ENCODE results near the gene LTBP2. TPM values are rescaled to one million over a fixed set of nuclear protein-coding genes. Genes with fewer than 3 reads are reported as not detected.

LTBP2 gene
- total RNA-seq, 3 donors from 2014 or later = 1.7 to 10.2 (median 3.0) TPM

DNA sequence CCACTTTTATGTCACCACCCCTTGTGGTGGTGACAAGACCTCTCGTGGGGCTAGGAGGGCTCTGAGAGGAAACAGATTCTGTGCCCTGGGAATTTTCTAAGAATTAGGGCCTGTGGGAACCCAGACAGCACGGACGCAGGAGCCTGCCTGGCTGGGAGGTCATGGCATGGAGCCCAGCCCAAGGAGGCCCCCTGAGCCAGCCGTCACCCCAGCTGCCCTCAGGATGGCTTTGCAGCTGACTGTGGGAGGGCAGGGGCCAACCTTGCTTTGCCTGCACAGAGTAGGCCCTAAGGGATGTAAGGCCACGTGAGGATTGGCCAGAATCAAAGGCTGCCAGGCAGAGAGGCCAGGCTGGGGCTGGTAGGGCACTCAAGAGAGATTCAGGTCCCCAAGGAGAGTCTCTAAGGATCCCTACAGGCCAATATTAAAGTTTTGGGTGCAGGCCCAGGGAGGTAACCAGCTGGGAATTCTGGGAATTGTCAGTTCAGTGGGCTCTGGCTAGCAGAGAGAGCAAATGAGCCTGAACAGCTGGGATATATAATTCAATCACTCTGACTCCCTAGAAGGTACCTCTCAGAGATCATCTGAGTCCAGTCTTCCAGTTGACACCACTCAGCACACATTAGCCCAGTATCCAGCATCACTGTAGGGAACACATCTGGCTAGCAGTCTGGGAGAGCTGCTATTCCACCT is 6.4 kb downstream of the LTBP2 start:
- no peaks in the 10 kb centered on the region for H3K9me3 ChIP-seq
- DNase-seq (no peak), ATAC-seq (no peak)
- no peak overlapping the region for H3K4me3 ChIP-seq
- no peaks in the 10 kb centered on the region for H3K4me1 ChIP-seq (ENCODE audit: low read depth)
- no peak for TF ChIP-seq CTCF (IDR thresholded peaks at IDR 0.05)
- H3K36me3 ChIP-seq (ENCODE audit: low read depth) = no peaks in the 10 kb centered on the region
- intact Hi-C loops (cut with DNase I, micrococcal nuclease) = no loop called here

- no peak for DNase-seq
- intact Hi-C loops (cut with DNase I, micrococcal nuclease) = no loop called here
- Histone ChIP-seq H3K9me3 (no peaks in the 10 kb centered on the region), H3K36me3 (ENCODE audit: low read depth) (no peaks in the 10 kb centered on the region), H3K4me1 (ENCODE audit: low read depth) (no peaks in the 10 kb centered on the region), H3K4me3 (no peak overlapping the region)
- no peak for TF ChIP-seq CTCF (IDR thresholded peaks at IDR 0.05)
- no peak for ATAC-seq
Observed at GRCh38 chr14:74604911-74605310, 7.1 kb downstream of the LTBP2 start.

DNA sequence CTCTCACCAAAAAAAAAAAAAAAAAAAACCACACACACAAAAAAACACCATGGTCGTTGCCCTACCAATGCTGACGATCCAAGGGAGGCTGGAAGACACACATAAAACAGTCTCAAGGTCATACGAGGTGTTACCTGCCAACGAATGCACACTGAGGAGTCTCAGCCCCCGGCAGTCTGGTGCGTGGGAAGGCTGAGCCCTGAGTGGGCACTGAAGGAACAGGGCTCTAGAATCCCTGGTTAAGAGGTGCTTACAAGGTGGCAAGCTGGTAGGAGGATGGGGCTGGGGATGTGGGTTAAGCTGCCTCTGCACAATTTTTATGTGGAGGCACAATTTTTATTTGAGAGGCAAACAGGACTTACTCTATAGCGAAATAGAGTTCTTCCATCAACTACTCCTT is 7.9 kb downstream of the LTBP2 start:
- no peak overlapping the region for H3K4me3 ChIP-seq
- no peaks in the 10 kb centered on the region for H3K9me3 ChIP-seq
- ATAC-seq (no peak), DNase-seq (no peak)
- intact Hi-C loops (cut with DNase I, micrococcal nuclease) = no loop called here
- no peaks in the 10 kb centered on the region for H3K36me3 ChIP-seq (ENCODE audit: low read depth)
- TF ChIP-seq CTCF (IDR thresholded peaks at IDR 0.05) = no peak
- H3K4me1 ChIP-seq (ENCODE audit: low read depth) = no peaks in the 10 kb centered on the region

DNA sequence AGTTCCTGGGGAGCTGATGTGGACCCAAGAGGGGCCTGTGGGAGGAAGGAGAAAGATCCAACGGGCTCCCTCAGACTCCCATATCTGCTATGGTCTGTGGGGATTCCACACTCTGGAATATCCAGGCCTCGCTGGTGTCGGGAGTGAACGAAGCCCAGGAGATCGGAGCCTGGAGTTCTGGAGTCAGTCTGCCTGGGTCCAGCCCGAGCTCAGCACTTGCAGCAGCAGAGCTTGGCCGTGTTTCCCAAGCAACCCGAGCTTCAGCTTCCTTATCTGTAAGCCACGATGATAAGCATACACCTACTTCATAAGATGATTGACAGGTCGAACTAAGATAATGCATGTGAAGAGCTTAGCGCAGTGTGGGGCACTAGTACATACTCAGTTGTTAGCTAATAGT is 10.1 kb downstream of the LTBP2 start:
- intact Hi-C loops (cut with DNase I, micrococcal nuclease) = no loop called here
- no peak for DNase-seq

GRCh38 chr14:74599946-74600345 is 12.1 kb downstream of the LTBP2 start:
- no peak for DNase-seq
- no peak for ATAC-seq
- H3K4me1 ChIP-seq (ENCODE audit: low read depth) = no peaks in the 10 kb centered on the region
- H3K36me3 ChIP-seq (ENCODE audit: low read depth) = no peaks in the 10 kb centered on the region
- intact Hi-C loops (cut with DNase I, micrococcal nuclease) = no loop called here
- H3K9me3 ChIP-seq = no peaks in the 10 kb centered on the region
- TF ChIP-seq CTCF (IDR thresholded peaks at IDR 0.05) = no peak
- H3K4me3 ChIP-seq = no peak overlapping the region

More for the DNA sequence above, 10.1 kb downstream of the LTBP2 start:
- H3K4me1 ChIP-seq (ENCODE audit: low read depth) = no peaks in the 10 kb centered on the region
- ATAC-seq = no peak
- no peak for TF ChIP-seq CTCF (IDR thresholded peaks at IDR 0.05)
- H3K9me3 ChIP-seq = no peaks in the 10 kb centered on the region
- no peaks in the 10 kb centered on the region for H3K36me3 ChIP-seq (ENCODE audit: low read depth)
- no peak overlapping the region for H3K4me3 ChIP-seq

All from mucosa of descending colon (tissue), 3 donors.